Right lobe of liver (tissue), 4 donors: Measurements from ENCODE around the gene RELT.

Experiments used
- CTCF ChIP-seq, 4 donors: fragments of 200-600 bp in 3 of 4; fragments of 450-650 bp in 1 of 4; IDR thresholded peaks; one replicate each; pipeline versions ENCODE4 v1.5.1 to v1.8.0; 2016 to 2022; ENCODE audit warnings: antibody characterized with exemption in 4 of 4, mild to moderate bottlenecking in 2 of 4
- POLR2A ChIP-seq: fragments of 450-650 bp; IDR thresholded peaks from one replicate; pipeline ENCODE4 v1.6.1; 2017; ENCODE audit warnings: antibody characterized with exemption, mild to moderate bottlenecking
- donor health status: DM: no; HTN: no; CAD: no.
- donor health status: DM: no; HTN: no; CAD: no.
- donor health status: DM: no; HTN: yes; CAD: no.

GRCh38 chr11:73340164-73340563, 36.0 kb upstream of the RELT start:
- TF ChIP-seq CTCF (IDR thresholded peaks at IDR 0.05) (no peak), POLR2A (no peak)
